Neuronal stem cell (in vitro differentiated cells): ENCODE results near the gene ADAM12.
"Not testable (repeated sequence)": the region's sequence is repeated elsewhere in the genome, so short reads cannot be mapped to it uniquely, and the experiment has no call there.

Experiments used
- DNase-seq: peaks from one replicate; pipeline ENCODE4 v3.0.0-alpha.2; 2013; ENCODE audit warnings: low spot score
- H2AFZ ChIP-seq: one replicate; pipeline ENCODE4 v1.6.1; 2013; ENCODE audit warnings: mild to moderate bottlenecking, low read length, inconsistent platforms
- H2AK5ac ChIP-seq: 2 replicates; pipeline ENCODE4 v1.6.1; 2013; ENCODE audit warnings: low read depth, mild to moderate bottlenecking, inconsistent platforms, low read length, moderate library complexity, mixed read lengths
- H2BK120ac ChIP-seq: 2 replicates; pipeline ENCODE4 v1.6.1; 2013; ENCODE audit warnings: low read depth, mild to moderate bottlenecking, inconsistent platforms, low read length, moderate library complexity, mixed read lengths
- H2BK12ac ChIP-seq: one replicate; pipeline ENCODE4 v1.6.1; 2013; ENCODE audit warnings: low read length, inconsistent platforms
- H2BK15ac ChIP-seq: 2 replicates; pipeline ENCODE4 v1.6.1; 2013; ENCODE audit warnings: mild to moderate bottlenecking, low read length, inconsistent platforms, mixed read lengths
- H2BK5ac ChIP-seq: one replicate; pipeline ENCODE4 v1.6.1; 2013; ENCODE audit warnings: inconsistent platforms, mild to moderate bottlenecking, low read length, moderate library complexity
- H3K14ac ChIP-seq: one replicate; pipeline ENCODE4 v1.6.1; 2013; ENCODE audit warnings: low read length, inconsistent platforms
- H3K18ac ChIP-seq: 2 replicates; pipeline ENCODE4 v1.6.1; 2013; ENCODE audit warnings: low read length, inconsistent platforms
- H3K23ac ChIP-seq: 2 replicates; pipeline ENCODE4 v1.6.1; 2013; ENCODE audit warnings: low read depth, mild to moderate bottlenecking, mixed read lengths, low read length, inconsistent platforms; ENCODE audit not compliant: poor library complexity
- H3K27ac ChIP-seq: replicated peaks from 3 replicates; pipeline ENCODE4 v1.5.1; 2013; ENCODE audit warnings: low read length, inconsistent platforms
- H3K27me3 ChIP-seq, 3 experiments: 2 replicates each; pipeline ENCODE4 v1.6.1; 2013; ENCODE audit warnings: low read length in 3 of 3, mild to moderate bottlenecking in 2 of 3, inconsistent platforms in 1 of 3, low read depth in 1 of 3, mixed read lengths in 1 of 3, moderate library complexity in 1 of 3; ENCODE audit not compliant: control insufficient read depth in 3 of 3, insufficient read depth in 3 of 3
- H3K36me3 ChIP-seq, 2 donors: replicated peaks in 1 of 2; 2 replicates each; pipeline ENCODE4 v1.6.1; 2013; ENCODE audit warnings: low read length in 2 of 2; ENCODE audit not compliant: control insufficient read depth in 2 of 2, insufficient read depth in 2 of 2
- H3K4ac ChIP-seq: 2 replicates; pipeline ENCODE4 v1.6.1; 2013; ENCODE audit warnings: inconsistent platforms, mild to moderate bottlenecking, low read length, moderate library complexity
- H3K4me1 ChIP-seq, 2 donors: 1 replicate in 1 of 2; 2 replicates in 1 of 2; pipeline ENCODE4 v1.6.1; 2013; ENCODE audit warnings: low read length in 2 of 2, low read depth in 1 of 2; ENCODE audit not compliant: control insufficient read depth in 2 of 2, insufficient read depth in 1 of 2
- H3K4me2 ChIP-seq: one replicate; pipeline ENCODE4 v1.6.1; 2013; ENCODE audit warnings: mild to moderate bottlenecking, low read length, inconsistent platforms; ENCODE audit not compliant: insufficient read depth, poor library complexity, severe bottlenecking
- H3K4me3 ChIP-seq, 2 donors: 2 replicates each; pipeline ENCODE4 v1.5.1; 2013; ENCODE audit warnings: low read length in 2 of 2, mild to moderate bottlenecking in 2 of 2, inconsistent platforms in 1 of 2, moderate library complexity in 1 of 2
- H3K79me1 ChIP-seq: one replicate; pipeline ENCODE4 v1.6.1; 2013; ENCODE audit warnings: low read depth, mild to moderate bottlenecking, inconsistent platforms, low read length, moderate library complexity
- H3K9ac ChIP-seq: one replicate; pipeline ENCODE4 v1.6.1; 2013; ENCODE audit warnings: mild to moderate bottlenecking, low read depth, low read length, inconsistent platforms; ENCODE audit not compliant: poor library complexity
- H3K9me3 ChIP-seq, 2 donors: replicated peaks in 1 of 2; 2 replicates each; pipeline versions ENCODE3 to v1.6.1; 2013; ENCODE audit warnings: low read length in 2 of 2, mild to moderate bottlenecking in 2 of 2, inconsistent platforms in 1 of 2, low read depth in 1 of 2, mixed read lengths in 1 of 2, moderate library complexity in 1 of 2; ENCODE audit not compliant: control insufficient read depth in 2 of 2, insufficient read depth in 1 of 2
- H4K8ac ChIP-seq: one replicate; pipeline ENCODE4 v1.6.1; 2013; ENCODE audit warnings: low read depth, mild to moderate bottlenecking, inconsistent platforms, low read length, moderate library complexity
- H4K91ac ChIP-seq: one replicate; pipeline ENCODE4 v1.6.1; 2013; ENCODE audit warnings: low read length, low read depth, mild to moderate bottlenecking, inconsistent platforms; ENCODE audit not compliant: poor library complexity
- WGBS, 2 donors: extraction: QIAGEN DNeasy Blood & Tissue Kit; methylation state at CpG; one replicate each; pipeline ENCODE4 v1.1.7; 2013; ENCODE audit warnings: missing lambda C conversion rate in 2 of 2, mixed read lengths in 1 of 2; ENCODE audit not compliant: insufficient read length in 2 of 2, insufficient replicate concordance in 1 of 2; ENCODE audit errors: extremely low coverage in 2 of 2; 5-methylcytosine and 5-hydroxymethylcytosine counted together

The ADAM12 gene

DNA sequence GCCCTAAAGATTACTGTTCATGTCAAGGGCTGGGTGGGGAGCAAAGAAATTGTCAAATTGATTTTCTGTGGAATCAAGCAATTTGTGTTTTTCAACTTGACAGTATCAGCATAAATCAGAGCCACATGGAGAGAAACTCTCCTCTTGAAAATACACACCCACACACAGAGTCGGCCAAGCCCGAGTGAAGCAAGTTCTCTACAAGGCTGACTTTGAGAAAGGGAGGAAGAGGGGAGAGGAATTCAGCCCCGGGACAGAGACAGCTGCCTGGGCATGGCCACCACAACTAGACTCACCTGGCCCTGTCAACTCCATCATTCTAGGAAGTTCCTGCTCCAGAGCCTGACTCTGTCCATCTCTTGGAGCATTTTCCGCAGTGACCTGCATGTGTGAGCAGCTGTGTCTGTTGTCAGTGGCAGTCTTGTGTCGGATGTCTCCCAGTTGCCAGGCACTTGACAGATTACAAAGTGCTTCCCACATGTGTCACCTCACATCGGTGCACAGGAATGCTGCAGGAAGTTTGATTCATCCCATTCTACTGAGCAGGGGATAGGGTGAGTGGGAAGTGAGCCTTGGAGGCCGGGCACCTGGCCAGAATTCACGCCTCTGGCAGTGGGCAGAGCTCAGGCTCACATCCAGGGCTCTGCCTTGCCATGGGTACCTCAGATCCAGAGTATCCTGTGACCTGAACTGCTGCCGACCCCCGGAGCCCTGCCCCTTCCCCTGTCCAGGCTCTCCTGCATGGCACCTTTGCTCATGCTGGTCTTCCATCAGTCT is 37.9 kb downstream of the ADAM12 start:
- H3K9me3 ChIP-seq, result peaks cover 0 to 3% of the 10 kb centered on the region in 2 donors
- H3K18ac ChIP-seq, result no peak overlapping the region
- no peak overlapping the region for H4K91ac ChIP-seq
- no peak overlapping the region for H2AFZ ChIP-seq
- no peak overlapping the region for H3K4ac ChIP-seq
- H2AK5ac ChIP-seq, result peak overlapping the region; percentile 61
- no peak overlapping the region for H3K14ac ChIP-seq
- H3K27me3 ChIP-seq, result no peaks in the 10 kb centered on the region
- no peak overlapping the region for H3K9ac ChIP-seq
- peak overlapping the region; percentile 9 for H2BK15ac ChIP-seq
- H3K4me2 ChIP-seq, result no peak overlapping the region
- DNase-seq, result no peak
- H3K36me3 ChIP-seq, result no peaks in the 10 kb centered on the region
- no peak overlapping the region for H3K23ac ChIP-seq
- no peak overlapping the region for H2BK120ac ChIP-seq
- no peaks in the 10 kb centered on the region for H3K79me1 ChIP-seq
- no peak overlapping the region for H4K8ac ChIP-seq
- no peak overlapping the region for H3K27ac ChIP-seq
- no peak overlapping the region for H3K4me3 ChIP-seq
- WGBS, 2 donors, result no CpG with 5 or more reads among the region's 10 CpGs
- H3K4me1 ChIP-seq, result peaks cover 0 to 4% of the 10 kb centered on the region in 2 donors
- no peak overlapping the region for H2BK5ac ChIP-seq
- H2BK12ac ChIP-seq, result no peak overlapping the region

DNA sequence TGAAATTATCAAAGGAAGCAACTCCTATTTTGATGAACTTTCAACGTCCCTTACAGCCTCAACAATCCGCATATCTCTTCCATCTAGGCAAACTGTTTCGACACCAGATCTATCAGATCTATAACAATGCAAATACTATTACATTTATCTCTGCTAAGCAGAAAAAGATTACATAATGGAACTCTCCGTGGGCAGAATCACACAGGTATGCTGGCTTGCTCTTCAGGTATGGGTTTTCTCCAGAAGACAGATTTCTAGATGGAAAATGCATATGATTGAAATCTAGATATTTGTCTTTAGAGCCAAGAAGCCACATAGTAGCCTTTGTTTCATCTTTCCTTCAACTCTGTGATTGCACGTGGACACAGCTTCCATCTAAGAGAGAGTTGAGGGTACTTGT is 38.6 kb downstream of the ADAM12 start:
- no peak overlapping the region for H2BK5ac ChIP-seq
- H3K27me3 ChIP-seq, result no peaks in the 10 kb centered on the region
- no peaks in the 10 kb centered on the region for H3K36me3 ChIP-seq
- H3K4me2 ChIP-seq, result no peak overlapping the region
- H3K4me1 ChIP-seq, result peaks cover 0 to 4% of the 10 kb centered on the region in 2 donors
- H2AK5ac ChIP-seq, result no peak overlapping the region
- no peaks in the 10 kb centered on the region for H3K79me1 ChIP-seq
- no peak overlapping the region for H2AFZ ChIP-seq
- H3K9ac ChIP-seq, result no peak overlapping the region
- H2BK15ac ChIP-seq, result no peak overlapping the region
- peaks cover 0 to 2% of the 10 kb centered on the region in 2 donors for H3K9me3 ChIP-seq
- no peak overlapping the region for H3K23ac ChIP-seq
- no peak overlapping the region for H3K27ac ChIP-seq
- no CpG with 5 or more reads among the region's 5 CpGs for WGBS, 2 donors
- H4K8ac ChIP-seq, result no peak overlapping the region
- no peak overlapping the region for H3K4ac ChIP-seq
- H3K14ac ChIP-seq, result no peak overlapping the region
- H3K4me3 ChIP-seq, result no peak overlapping the region
- DNase-seq, result no peak
- no peak overlapping the region for H3K18ac ChIP-seq
- H4K91ac ChIP-seq, result no peak overlapping the region
- H2BK12ac ChIP-seq, result no peak overlapping the region
- no peak overlapping the region for H2BK120ac ChIP-seq

- Histone ChIP-seq H2BK12ac (no peak overlapping the region), H3K27me3 (no peaks in the 10 kb centered on the region), H3K18ac (no peak overlapping the region), H3K4me3 (no peak overlapping the region), H3K9ac (no peak overlapping the region), H2AFZ (no peak overlapping the region), H3K23ac (no peak overlapping the region), H3K14ac (no peak overlapping the region), H3K79me1 (no peaks in the 10 kb centered on the region), H3K27ac (no peak overlapping the region), H2BK120ac (no peak overlapping the region), H2AK5ac (no peak overlapping the region), H2BK5ac (no peak overlapping the region), H3K36me3 (no peaks in the 10 kb centered on the region), H4K8ac (no peak overlapping the region), H2BK15ac (no peak overlapping the region), H3K9me3 (peaks cover 0 to 2% of the 10 kb centered on the region in 2 donors), H4K91ac (no peak overlapping the region), H3K4ac (no peak overlapping the region), H3K4me1 (peaks cover 0 to 4% of the 10 kb centered on the region in 2 donors), H3K4me2 (no peak overlapping the region)
- WGBS, 2 donors, result no CpG with 5 or more reads among the region's 1 CpG
- DNase-seq, result no peak
These were observed 39.2 kb downstream of the ADAM12 start for GRCh38 chr10:126349101-126349500.

- not testable (repeated sequence) for H3K4me1 ChIP-seq, H3K4me2 ChIP-seq, DNase-seq, H3K9me3 ChIP-seq, H3K27me3 ChIP-seq, H3K27ac ChIP-seq, H2BK5ac ChIP-seq, H3K79me1 ChIP-seq, H3K36me3 ChIP-seq, H2AK5ac ChIP-seq, H4K91ac ChIP-seq, H3K4ac ChIP-seq, H3K4me3 ChIP-seq, H3K14ac ChIP-seq, H2BK15ac ChIP-seq, H2BK12ac ChIP-seq, H3K18ac ChIP-seq, H2BK120ac ChIP-seq, H3K9ac ChIP-seq, H3K23ac ChIP-seq, H2AFZ ChIP-seq, H4K8ac ChIP-seq
- WGBS, 2 donors, result no CpG with 5 or more reads among the region's 2 CpGs
These were observed 44.8 kb downstream of the ADAM12 start for GRCh38 chr10:126343496-126343895.
